Activated T-cell treated with anti-CD3 and anti-CD28 coated beads, Interleukin-2, amount 50 U/mL, for 4 hours (primary cell): ENCODE results near the gene NME1. TPM values are rescaled to one million over a fixed set of nuclear protein-coding genes. Genes with fewer than 3 reads are reported as not detected.
"Not testable (repeated sequence)": the region's sequence is repeated elsewhere in the genome, so short reads cannot be mapped to it uniquely, and the experiment has no call there.

Experiments
- ATAC-seq, 2 donors: fragments of 200-7000 bp; cut with Tn5 transposase; one replicate each; pipeline ENCODE4 v1.10.0; 2021
- DNase-seq: peaks from one replicate; pipeline ENCODE4 v3.0.0-alpha.2; 2020
- H3K27me3 Mint-ChIP-seq: one replicate; pipeline ENCODE4 v1.8.0; 2021; ENCODE audit warnings: low read depth, mixed read lengths
- H3K36me3 Mint-ChIP-seq: one replicate; pipeline ENCODE4 v1.8.0; 2022; ENCODE audit warnings: mixed read lengths; ENCODE audit not compliant: insufficient read depth
- H3K4me1 Mint-ChIP-seq: one replicate; pipeline ENCODE4 v1.8.0; 2021; ENCODE audit warnings: low read depth, mixed read lengths
- H3K4me3 Mint-ChIP-seq: one replicate; pipeline ENCODE4 v1.8.0; 2021; ENCODE audit warnings: mild to moderate bottlenecking, moderate library complexity, mixed read lengths
- H3K9me3 Mint-ChIP-seq: one replicate; pipeline ENCODE4 v1.8.0; 2021; ENCODE audit warnings: mixed read lengths
- total RNA-seq, 3 donors: library from RNA; stranded (reverse); gene quantifications; one replicate each; pipeline ENCODE4 v1.2.1, GENCODE V29; 2021

Gene NME1
- 100 to 1,000 TPM; 495 to 588 (median 548) TPM for total RNA-seq

DNA sequence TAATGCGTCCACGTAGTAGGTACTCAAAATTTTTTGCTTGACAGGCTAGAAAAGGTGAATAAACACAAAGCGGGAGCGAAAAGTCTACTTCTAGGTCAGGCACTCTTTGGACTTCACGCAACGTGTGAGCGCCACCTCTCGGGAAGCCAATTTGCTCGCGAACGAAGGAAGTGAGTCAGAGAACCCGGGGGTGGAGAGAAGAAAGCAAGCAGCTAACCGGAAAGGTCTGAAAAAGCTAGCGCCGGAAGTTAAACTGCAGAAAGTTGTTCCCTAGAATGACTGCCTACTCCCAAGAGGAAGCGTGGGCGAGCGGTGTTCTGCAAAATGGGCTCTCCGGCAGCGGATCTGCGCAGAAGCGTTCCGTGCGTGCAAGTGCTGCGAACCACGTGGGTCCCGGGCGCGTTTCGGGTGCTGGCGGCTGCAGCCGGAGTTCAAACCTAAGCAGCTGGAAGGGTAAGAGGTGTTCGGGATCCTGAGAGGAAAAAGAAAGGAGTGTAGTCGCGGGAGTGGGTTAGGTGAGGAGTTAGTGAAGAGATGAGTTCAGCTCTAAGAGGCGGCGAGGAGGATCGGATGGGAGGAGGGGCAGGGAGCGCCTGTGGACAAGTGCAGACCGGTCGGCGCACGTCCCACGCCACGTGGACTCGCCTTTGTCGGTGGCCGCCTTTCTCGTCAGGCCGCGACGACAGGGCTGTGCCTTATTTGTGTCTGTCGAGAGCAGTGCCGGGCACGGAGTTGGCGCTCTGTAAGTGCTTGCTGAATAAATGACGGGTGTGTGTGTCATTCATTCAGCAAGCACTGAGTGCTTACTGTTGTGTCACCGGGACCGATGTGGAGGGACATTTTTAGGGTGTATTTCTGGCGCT, at the start of gene NME1:
TSS of gene NME1 (plus strand) at position 350 of the 863 bp plus-strand sequence. CDS start 2,096 bp downstream, outside the sequence.
- Mint-ChIP-seq H3K4me1 (peaks cover 13% of the 10 kb centered on the region), H3K36me3 (peaks cover 13% of the 10 kb centered on the region), H3K4me3 (no peak within 1 kb of the TSS), H3K9me3 (no peaks in the 10 kb centered on the region), H3K27me3 (no peaks in the 10 kb centered on the region)
- ATAC-seq (peak; percentile 90 to 91), DNase-seq (peak; percentile 97)

DNA sequence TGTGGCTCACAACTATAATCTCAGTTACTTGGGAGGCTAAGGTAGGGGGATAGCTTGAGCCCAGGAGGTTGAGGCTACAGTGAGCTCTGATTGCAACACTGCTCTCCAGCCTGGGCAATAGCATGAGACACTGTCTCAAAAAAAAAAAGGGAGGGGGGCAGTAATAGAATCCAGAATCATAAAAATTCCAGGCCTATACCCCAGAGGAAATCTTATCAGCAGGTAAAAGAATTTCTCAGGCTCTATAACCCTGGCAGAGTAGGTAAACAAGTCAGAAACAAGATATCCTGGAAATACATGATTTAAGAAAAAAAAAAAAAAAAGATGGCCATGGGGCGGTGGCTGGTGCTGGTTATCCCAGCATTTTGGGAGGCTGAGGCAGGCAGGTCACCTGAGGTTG, 45.6 kb upstream of the NME1 start:
- H3K36me3 Mint-ChIP-seq: peaks cover 8% of the 10 kb centered on the region
- no peak for ATAC-seq
- H3K9me3 Mint-ChIP-seq: no peaks in the 10 kb centered on the region
- no peak overlapping the region for H3K4me3 Mint-ChIP-seq
- H3K27me3 Mint-ChIP-seq: no peaks in the 10 kb centered on the region
- DNase-seq: no peak
- peaks cover 20% of the 10 kb centered on the region for H3K4me1 Mint-ChIP-seq

DNA sequence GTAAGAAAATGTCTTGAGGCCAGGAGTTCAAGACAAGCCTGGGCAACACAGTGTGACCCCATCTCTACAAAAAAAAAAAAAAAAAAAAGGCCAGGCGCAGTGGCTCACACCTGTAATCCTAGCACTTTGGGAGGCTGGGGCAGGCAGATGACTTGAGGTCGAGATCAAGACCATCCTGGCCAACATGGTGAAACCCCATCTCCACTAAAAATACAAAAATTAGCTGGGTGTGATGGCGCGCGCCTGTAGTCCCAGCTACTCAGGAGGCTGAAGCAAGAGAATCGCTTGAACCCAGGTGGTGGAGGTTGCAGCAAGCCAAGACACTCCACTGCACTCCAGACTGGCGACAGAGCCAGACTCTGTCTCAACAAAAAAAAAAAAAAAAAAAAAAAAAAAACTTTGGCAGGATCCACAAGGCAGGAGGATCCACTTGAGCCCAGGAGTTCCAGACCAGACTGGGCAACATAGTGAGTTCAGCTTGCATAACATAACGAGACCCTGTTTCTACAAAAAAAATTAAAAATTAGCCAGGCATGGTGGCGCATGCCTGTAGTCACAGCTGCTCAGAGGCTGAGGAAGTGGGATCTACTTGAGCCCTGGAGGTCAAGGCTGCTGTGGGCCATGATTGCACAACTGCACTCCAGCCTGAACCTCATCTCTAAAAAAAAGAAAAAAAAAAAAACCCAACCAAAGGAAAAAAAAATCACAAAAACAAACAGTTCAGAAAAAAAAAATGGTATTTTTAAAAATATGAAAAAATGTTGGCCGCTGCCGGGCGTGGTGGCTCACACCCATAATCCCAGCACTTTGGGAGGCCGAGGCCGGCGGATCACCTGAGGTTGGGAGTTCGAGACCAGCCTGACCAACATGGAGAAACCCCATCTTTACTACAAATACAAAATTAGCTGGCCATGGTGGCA, 40.8 kb upstream of the NME1 start:
- not testable (repeated sequence) for H3K9me3 Mint-ChIP-seq, DNase-seq, H3K27me3 Mint-ChIP-seq, H3K4me3 Mint-ChIP-seq, ATAC-seq, H3K36me3 Mint-ChIP-seq
- peaks cover 32% of the 10 kb centered on the region for H3K4me1 Mint-ChIP-seq

DNA sequence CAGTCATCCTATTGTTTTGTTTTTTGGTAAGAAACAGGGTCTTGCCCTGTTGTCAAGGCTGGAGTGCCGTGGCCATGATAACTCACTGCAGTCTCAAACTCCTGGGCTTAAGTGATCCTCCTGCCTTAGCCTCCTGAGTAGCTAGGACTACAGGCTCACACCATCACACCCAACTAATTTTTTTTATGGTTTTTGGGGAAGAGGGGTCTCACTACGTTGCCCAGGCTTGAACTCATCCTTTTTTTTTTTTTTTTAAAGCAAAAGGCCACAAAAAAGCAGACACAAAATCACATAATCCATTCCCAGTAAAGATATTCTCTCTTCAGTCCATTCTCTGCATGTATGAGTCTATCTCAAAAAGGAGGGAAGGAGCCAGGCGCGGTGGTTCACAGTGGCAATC, 38.2 kb upstream of the NME1 start:
- Mint-ChIP-seq H3K4me1 (peaks cover 49% of the 10 kb centered on the region), H3K9me3 (no peaks in the 10 kb centered on the region), H3K27me3 (no peaks in the 10 kb centered on the region)

DNA sequence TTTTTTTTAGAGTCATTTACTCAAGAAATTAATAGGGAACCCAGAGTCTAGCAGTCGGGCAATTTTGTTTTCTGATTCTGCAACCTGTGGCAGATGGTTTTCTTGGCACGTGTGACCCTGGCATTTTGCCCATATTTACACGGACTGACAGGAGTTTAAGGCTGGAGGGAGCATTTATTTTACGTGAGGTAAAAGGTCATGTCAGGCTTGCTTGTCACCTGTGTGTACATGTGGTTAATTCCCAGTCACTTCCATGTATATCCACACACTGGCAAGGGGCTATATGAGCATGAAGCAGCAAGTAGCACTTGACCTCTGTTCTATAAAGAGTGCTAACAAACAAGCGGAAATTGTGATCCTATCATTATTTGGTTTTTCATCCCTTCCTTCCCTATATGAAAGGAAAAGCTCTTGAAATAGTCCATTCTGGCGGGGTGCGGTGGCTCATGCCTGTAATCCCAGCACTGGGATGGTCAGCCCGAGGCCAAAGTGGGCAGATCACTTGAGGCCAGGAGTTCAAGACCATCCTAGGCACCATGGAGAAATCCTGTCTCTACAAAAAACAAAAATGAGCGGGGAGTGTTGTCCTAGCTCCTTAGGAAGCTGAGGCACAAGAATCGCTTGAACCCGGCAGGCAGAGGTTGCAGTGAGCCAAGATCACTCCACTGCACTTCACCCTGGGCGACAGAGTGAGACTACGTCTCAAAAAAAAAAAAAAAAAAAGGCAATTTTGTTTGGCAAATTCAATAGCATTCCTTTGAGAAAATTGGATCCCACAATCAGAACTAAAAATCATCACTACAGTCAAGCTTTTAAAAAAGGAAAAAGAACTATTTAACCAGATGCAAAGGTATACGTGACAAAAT, 34.8 kb upstream of the NME1 start:
- Mint-ChIP-seq H3K27me3 (no peaks in the 10 kb centered on the region), H3K4me3 (peak overlapping the region; percentile 95), H3K36me3 (no peaks in the 10 kb centered on the region), H3K4me1 (peaks cover 64% of the 10 kb centered on the region), H3K9me3 (no peaks in the 10 kb centered on the region)
- ATAC-seq (no peak), DNase-seq (no peak)

More for the DNA sequence above, 38.2 kb upstream of the NME1 start:
- ATAC-seq (no peak), DNase-seq (no peak)
- Mint-ChIP-seq H3K4me3 (no peak overlapping the region), H3K36me3 (no peaks in the 10 kb centered on the region)

DNA sequence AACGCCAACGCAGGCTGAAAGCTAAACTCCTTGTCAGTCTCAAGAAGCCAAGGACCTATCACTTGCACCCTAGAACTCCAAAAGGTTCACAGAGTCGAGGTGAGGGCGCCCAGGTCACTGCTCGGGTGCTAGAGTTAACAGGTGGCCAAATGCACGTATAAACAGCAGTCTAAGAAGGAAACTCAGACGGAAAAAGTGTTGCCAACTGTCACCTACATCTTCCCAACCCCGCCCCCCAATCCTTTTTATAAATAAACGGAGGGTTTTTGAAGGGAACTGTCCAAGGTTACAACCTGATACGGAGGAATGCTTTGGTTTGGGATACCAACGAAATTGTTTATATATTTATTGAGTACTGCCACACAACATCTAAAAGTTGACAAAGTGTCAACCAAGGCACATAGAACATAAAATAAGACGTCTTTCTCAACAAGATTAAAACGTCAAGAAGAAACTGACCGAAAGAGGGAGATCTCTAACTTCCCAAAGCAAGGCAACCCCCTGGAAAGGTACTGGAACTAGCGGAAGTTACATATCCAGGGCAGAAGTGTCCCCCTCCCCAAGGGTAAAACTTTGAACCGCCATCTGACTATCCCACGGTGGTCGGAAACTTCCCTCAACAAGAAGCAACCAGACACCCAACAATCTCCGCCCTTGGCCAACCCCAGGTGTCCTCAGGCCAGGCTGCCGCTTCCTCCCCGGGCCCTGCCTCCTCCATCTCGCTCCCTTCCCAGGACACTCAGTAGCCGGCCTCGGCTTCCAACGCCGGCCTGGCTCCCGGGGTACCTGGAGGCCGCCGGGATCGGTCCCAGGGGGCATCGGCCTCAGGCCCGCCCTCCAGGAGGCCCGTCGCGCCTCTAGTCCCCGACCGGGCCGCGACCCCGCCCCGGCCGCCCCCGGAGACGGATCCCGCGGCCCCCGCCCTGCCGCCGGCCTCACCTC, 33.7 kb upstream of the NME1 start:
- Mint-ChIP-seq H3K9me3 (no peaks in the 10 kb centered on the region), H3K27me3 (no peaks in the 10 kb centered on the region), H3K4me3 (peak overlapping the region; percentile 95), H3K4me1 (peaks cover 64% of the 10 kb centered on the region), H3K36me3 (no peaks in the 10 kb centered on the region)
- peak; percentile 3 to 13 for ATAC-seq
- no peak for DNase-seq

DNA sequence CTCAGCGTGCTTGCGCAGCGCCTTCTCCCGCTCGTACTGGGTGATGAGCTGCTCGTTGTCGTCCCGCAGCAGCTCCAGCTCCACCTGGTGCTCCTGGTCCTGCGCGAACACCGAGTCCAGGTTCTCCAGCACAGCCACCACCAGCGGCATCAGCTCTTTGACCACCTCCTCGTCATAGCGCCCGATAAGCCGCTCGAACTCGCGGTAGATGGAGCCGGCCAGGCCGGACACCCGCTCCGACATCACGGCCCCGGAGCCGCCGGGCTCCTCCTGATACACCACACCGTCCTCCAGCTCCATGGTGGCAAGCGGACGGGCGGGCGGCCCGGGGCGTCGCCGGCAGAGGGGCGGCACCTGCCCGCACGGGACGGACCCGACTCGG, 33.0 kb upstream of the NME1 start:
- Mint-ChIP-seq H3K9me3 (no peaks in the 10 kb centered on the region), H3K27me3 (no peaks in the 10 kb centered on the region), H3K4me1 (peaks cover 58% of the 10 kb centered on the region), H3K4me3 (peak overlapping the region; percentile 95), H3K36me3 (no peaks in the 10 kb centered on the region)
- DNase-seq (peak; percentile 30), ATAC-seq (peak; percentile 65 to 66)

DNA sequence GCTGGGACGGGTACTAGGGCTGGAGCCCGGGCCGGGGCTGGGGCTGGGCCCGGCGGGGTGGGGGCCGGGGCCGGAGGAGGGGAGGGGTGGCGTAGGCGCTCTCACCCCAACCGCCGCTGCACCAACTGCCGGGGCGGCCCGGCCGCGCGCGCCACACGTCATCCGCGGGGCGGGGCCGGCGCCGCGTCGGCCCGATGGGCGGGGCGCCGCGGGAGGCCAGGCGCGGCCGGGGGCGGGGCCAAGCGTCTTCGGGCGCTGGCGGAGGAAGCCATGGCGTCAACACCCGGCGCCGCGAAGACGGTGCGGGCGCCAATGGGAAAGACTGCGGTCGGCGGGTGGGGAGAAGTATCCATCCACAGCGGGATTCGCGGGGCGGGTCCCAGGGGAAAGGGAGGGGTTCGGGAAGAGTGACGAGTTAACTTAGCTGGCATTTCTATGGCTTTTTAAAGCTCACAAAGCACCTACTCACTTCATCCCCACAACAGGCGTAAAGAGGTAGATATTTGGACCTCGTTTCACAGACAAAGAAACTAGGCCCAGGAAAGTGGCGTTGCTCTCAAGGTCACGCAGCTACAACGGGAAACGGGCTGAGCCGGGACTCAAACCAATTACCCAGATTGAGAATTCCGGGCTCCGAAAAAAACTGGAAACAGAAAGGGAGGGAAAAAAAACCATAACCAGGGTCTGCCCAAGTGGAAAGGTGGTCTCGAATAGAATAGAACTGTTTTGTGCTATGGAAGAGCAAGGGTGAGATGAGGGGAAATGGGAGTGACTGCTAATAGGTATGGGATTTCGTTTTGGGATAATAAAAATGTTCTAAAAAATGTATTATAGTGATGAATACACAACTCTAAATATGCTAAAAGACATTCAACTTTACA, 32.4 kb upstream of the NME1 start, which contains the start of gene SPAG9:
TSS of gene SPAG9 (minus strand) at position 130 of the 881 bp plus-strand sequence. CDS start 212 bp downstream, outside the sequence.
- Mint-ChIP-seq H3K4me1 (peaks cover 53% of the 10 kb centered on the region), H3K9me3 (no peaks in the 10 kb centered on the region), H3K27me3 (no peaks in the 10 kb centered on the region), H3K4me3 (peak within 1 kb of the TSS; percentile 95), H3K36me3 (no peaks in the 10 kb centered on the region)
- peak; percentile 75 to 77 for ATAC-seq
- peak; percentile 83 for DNase-seq

DNA sequence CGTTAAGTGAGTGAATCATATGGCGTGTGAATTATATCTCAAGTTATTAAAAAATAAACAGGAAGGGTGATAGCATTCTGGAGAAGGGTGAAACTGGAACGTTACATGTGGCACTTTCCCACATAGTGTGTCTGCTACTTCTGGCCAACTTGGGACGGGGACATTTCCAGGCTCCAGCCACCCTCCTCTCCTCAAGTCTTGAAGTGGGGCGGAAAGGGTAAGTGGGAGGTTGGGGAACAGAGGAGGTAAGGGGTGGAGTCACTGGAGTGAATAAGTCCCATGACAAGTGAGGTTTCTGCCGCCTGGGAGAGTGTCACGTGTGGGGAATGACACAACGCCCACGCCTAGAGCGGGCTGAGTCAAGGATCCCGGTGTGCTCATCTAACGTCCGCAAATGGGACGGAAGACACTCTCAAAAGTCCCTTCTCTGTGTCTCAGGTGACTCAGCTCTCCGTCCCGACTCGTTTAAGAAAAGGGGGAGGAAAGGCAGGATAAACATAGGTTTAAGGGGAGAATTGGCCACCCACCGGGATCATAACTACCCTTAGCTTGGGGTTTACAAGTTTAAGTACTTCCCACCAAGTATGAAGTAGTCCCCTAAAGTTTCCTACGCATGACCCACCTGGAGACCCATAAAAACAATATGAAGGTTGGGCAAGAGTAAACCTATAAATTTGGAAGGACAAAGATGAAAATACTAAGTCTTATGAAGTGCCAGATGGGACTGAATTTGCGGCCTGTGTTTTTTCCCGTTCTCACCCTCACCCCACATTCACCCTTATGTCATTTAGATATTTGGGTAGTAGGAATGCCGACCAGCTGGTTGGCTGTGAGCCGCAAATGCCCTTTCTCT, 31.5 kb upstream of the NME1 start:
- Mint-ChIP-seq H3K4me1 (peaks cover 44% of the 10 kb centered on the region), H3K36me3 (no peaks in the 10 kb centered on the region), H3K4me3 (peak overlapping the region; percentile 90), H3K27me3 (no peaks in the 10 kb centered on the region), H3K9me3 (no peaks in the 10 kb centered on the region)
- ATAC-seq (peak; percentile 56 to 62), DNase-seq (peak; percentile 88)

DNA sequence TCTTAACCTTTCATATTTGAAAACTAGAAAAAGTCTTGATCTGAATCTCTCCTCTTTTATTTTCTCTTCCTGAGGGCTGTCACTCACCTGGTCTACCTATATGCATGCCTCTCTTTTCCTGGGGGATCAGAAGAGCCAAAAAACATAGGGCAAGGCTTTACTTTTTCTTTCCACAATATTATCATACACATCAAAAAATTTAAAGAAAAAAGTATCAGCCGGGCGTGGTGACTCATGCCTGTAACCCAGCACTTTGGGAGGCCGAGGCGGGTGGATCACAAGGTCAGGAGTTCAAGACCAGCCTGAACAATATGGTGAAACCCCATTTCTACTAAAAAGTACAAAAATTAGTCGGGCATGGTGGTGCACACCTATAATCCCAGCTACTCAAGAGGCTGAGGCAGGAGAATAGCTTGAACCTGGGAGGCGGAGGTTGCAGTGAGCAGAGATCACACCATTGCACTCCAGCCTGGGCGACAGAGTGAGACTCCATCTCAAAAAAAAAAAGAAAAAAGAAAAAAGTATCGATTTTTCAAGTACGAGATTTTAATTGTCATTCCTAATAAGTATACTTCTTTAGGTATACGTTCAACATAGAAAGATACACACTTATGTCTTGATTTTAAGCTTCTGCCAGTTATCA, 30.8 kb upstream of the NME1 start:
- not testable (repeated sequence) for H3K27me3 Mint-ChIP-seq, H3K36me3 Mint-ChIP-seq, ATAC-seq, H3K9me3 Mint-ChIP-seq
- H3K4me3 Mint-ChIP-seq: peak overlapping the region; percentile 90
- peak; percentile 15 for DNase-seq
- H3K4me1 Mint-ChIP-seq: peaks cover 37% of the 10 kb centered on the region
